Spleen (tissue), 7 donors: ENCODE results near the gene CYP11A1.

Experiments used
- POLR2A ChIP-seq, 3 donors: fragments of 450-650 bp; IDR thresholded peaks; one replicate each; pipeline ENCODE4 v1.5.1; 2017; ENCODE audit warnings: antibody characterized with exemption in 3 of 3, mild to moderate bottlenecking in 1 of 3
- POLR2AphosphoS5 ChIP-seq, 3 donors: sonication (generic); formaldehyde crosslinking; IDR thresholded peaks; one replicate each; pipeline ENCODE4 v1.5.1; 2017; ENCODE audit warnings: antibody characterized with exemption in 3 of 3
- TF ChIP-seq, protein P1 (sequence below), 11 experiments: fragments of 200-600 bp in 7 of 11; fragments of 450-650 bp in 4 of 11; sonication (generic) in 4 of 11; IDR thresholded peaks in 8 of 11; conservative IDR thresholded peaks in 3 of 11; 1 replicate in 7 of 11; 2 replicates in 4 of 11; pipeline versions ENCODE4 v1.4.0 to v1.8.0; 2016 to 2021; ENCODE audit warnings: antibody characterized with exemption in 11 of 11, inconsistent platforms in 4 of 11, mild to moderate bottlenecking in 1 of 11
- donor health status: DM: no; HTN: no; CAD: no; lungs with moderate emphysema.
- donor health status: DM: no; HTN: no; CAD: no.
- donor health status: DM: no; HTN: no; CAD: no.

DNA sequence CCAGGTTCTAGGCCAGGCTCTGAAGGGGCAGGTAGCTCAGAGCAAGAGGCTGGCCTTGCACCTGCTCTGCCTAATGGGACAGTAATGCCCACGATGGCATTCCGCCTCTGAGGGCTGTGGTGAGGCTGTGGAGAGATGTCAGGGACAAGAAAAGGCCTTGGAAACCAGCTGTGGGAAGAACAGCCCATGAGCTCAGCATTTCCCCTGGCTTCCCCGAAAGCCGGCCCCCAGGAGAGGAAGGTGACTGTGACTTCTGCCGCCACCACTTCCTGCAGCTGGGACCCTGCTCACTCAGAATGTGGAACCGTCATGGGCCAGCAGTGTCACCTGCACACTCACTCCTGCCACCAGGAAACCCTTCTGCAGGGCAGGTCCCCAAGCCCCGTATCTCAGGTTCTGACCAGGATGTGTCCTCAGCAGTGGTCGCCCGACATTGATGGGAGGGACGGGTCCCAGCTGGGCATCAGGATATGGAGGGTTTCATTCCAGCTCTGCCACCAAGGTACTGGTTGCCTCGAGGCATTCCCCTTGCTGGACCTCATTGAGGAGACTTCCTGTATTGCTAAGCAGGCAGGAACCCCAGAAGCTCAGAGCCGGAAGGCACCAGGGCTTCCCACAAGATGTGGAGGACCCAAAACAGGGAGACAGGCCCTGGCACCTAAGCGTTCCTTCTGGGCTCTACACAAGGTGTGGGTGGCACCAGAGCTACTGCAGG lies 35.6 kb upstream of the CYP11A1 start:
- TF ChIP-seq, protein P1, sequence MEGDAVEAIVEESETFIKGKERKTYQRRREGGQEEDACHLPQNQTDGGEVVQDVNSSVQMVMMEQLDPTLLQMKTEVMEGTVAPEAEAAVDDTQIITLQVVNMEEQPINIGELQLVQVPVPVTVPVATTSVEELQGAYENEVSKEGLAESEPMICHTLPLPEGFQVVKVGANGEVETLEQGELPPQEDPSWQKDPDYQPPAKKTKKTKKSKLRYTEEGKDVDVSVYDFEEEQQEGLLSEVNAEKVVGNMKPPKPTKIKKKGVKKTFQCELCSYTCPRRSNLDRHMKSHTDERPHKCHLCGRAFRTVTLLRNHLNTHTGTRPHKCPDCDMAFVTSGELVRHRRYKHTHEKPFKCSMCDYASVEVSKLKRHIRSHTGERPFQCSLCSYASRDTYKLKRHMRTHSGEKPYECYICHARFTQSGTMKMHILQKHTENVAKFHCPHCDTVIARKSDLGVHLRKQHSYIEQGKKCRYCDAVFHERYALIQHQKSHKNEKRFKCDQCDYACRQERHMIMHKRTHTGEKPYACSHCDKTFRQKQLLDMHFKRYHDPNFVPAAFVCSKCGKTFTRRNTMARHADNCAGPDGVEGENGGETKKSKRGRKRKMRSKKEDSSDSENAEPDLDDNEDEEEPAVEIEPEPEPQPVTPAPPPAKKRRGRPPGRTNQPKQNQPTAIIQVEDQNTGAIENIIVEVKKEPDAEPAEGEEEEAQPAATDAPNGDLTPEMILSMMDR (IDR thresholded peaks at IDR 0.05 in 8 of 11, conservative IDR thresholded peaks at IDR 0.05 in 3 of 11), result peak in 6 of 11 experiments; percentile 17 to 33 (median 26)
- peak in 1 of 3 donors; percentile 11 for TF ChIP-seq POLR2A (IDR thresholded peaks at IDR 0.05)
- peak; percentile 85 to 96 (median 95) for TF ChIP-seq POLR2AphosphoS5 (IDR thresholded peaks at IDR 0.05)
